HG02623 (cell line): ENCODE results near the gene AUH.
"Not testable (repeated sequence)": the region's sequence is repeated elsewhere in the genome, so short reads cannot be mapped to it uniquely, and the experiment has no call there.

ENCODE experiments used
- ATAC-seq: cut with Tn5 transposase; IDR thresholded peaks from one replicate; pipeline ENCODE4 v1.9.1; 2021; ENCODE audit warnings: moderate library complexity; ENCODE audit not compliant: unreplicated experiment

The AUH gene

DNA sequence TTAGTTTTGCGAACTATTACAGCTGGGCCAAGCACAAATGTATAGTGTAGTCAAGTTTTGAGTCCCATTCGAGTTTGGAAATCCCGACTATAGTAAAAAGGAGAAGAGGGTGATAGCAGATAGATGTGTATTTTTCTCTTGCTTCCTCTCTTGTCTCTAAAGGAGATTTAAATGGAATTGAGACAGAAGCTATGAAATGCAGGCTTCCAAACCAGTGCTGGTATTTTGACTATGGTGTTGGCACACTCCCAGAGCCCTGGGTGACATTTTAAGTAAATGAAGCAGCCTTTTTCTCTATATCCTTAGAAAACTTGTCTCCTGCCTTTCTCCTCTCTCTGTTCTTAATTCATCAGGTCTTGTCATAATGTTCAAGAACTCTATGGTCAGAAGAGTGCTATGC, 17.7 kb upstream of the AUH start:
- ATAC-seq: no peak

DNA sequence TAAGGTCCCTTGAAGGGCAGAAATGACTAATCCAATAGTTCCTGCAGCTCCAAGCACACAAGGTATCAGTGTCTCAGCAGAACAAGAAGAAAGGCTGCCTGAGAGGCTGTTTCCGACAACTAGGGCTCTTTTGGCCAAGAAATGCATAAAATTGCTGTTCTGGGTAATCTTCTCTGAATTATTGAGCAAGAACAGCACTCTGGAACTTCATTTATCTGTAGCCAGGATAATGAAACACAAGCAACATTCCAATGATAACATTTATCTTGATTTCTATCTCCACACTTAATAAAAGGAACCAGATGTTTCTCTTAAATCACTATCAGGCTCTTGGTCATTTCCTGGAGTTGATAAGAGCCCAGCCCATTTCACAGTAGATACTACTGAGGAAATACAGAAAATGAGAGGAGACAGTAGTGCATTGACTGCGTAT, 17.0 kb upstream of the AUH start:
- no peak for ATAC-seq

DNA sequence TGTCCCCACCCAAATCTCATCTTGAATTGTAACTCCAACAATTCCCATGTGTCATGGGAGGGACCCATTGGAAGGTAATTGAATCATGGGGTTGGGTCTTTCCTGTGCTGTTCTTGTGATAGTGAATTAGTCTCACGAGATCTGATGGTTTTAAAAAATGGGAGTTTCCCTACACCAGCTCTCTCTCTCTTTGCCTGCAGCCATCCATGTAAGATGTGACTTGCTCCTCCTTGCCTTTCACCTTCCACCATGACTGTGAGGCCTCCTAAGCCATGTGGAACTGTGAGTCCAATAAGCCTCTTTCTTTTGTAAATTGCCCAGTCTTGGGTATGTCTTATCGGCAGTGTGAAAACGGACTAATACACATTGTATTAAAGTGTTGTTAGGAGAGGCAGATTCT, 16.3 kb upstream of the AUH start:
- ATAC-seq: not testable (repeated sequence)

DNA sequence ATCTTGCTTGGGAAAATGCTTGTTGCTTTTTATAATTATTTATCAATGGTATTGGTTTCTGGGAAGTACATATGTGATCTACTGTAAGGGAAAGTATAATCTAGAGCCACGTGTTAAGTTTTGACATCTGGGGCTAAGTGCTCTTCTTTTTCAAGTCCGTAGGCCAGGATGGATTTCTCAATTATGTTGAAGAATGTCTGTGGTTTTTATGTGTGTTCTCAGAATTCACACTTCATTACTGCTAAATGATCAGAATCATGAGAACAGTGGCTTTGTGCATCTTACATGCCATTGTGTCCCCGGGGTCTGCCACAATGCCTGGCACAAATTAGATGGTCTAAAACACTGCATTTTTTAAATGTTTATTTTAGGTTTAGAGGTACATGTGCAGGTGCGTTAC, 14.5 kb upstream of the AUH start:
- ATAC-seq: no peak

DNA sequence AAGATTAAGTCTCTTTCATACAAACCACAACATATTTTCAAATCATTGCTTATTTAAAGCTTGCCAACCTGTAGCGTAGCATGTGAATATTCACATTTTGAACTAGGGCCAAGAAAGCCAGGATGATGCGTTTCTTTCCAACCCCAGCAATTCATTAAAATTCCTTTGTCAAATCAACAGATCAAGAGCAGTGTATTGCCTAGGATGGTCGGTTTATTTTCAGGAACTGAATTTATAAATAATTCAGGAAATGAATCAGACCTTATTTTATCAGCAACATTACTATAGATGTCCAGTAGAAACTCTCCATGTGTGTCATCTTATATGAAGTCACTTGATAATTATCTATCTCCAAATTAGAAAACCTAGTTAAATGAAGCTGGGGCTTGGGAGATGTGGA, 13.2 kb upstream of the AUH start:
- no peak for ATAC-seq

DNA sequence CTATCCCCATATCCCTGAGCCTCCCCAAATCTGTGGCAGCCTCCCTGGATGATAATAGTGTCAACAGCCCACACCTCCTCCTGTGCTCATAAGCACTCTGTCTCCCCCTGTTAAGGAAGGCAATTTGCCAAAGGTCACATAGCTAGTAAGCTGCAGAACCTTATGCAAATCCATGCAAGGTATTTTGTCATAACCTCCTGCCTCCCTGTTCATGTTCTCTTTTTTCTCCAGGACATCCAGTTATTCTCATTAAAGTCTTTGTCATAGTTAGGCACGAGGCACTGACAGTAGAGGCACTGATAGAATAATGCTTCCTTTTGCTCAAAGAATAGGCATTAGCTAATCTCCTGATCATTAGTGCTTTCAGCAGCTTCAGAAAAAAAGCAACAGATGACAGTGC, 10.2 kb upstream of the AUH start:
- no peak for ATAC-seq

DNA sequence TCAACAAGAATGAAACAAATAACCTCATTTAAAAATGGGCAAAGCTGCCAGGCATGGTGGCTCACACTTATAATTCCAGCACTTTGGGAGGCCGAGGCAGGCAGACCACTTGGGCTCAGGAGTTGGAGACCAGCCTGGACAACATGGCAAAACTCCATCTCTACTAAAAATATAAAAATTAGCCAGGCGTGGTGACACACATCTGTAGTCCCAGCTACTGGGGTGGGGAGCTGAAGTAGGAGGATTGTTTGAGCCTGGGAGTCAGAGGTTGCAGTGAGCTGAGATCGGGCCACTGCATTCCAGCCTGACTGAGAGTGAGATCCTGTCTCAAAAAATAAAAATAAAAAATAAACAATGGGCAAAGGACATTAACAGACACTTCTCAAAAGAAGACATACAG, 8.3 kb upstream of the AUH start:
- ATAC-seq: not testable (repeated sequence)

DNA sequence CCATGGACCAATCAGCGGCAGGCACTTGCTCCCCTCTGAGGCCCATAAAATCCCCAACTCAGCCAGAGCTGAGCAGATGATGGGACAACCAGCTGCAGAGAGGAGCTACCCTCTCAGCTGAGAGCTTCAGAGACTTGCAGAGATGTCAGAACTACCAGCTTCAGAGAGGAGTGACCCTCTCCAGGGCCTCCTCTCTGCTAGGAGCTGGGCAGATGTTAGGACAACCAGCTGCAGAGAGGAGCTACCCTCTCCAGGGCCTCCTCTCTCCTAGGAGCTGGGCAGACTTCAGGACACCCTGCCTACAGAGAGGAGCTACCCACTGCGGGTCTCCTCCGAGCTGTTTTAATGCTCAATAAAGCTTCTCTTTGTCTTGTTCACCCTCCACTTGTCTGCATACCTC, 3.0 kb upstream of the AUH start:
- no peak for ATAC-seq

DNA sequence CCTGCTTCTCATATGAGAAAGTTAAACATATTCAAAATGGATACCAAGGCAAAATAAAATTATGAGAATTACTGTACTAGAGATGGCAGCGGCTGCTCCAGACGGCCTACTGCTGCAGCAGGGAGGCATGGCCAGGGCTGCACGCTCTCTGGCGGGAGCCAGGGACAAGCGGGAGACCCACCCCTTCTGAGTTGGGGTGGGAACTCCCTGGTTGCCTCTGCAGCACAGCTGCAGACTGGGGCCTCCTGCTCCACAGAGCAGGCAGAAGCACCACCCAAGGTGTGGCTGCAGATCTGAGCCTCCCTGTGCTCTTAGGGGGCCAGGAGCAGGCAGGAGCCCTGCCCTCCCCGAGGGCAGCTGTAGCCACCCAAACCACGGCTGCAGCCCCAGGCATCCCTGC, 2.3 kb upstream of the AUH start:
- no peak for ATAC-seq

DNA sequence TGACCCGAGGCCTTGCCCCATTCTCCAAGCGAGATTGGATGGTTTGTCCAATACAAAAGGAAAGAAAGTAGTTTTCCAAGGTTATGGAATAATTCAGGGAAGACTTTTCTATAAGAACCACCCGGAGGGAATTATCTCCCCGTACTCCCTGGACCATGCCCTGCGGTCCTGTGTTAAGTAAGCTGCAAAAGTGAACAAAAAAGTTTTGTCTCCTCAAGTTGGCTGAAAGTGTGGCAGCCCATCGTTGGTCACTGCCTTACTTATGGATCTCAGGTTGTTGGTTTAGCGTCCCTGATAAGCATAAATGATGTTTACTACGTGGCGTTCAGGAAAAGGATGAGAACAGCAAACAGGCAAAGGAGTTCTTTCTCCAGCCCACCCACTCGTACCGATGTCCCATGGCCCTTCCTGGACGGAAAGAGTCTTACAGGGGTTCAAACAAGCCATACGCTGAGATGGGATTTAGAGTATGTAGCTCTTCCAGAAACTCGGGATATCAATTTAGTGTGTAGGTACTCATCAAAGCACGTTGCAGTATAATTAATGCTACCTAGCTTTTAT, 413 bp upstream of the AUH start:
- ATAC-seq: peak; percentile 16

DNA sequence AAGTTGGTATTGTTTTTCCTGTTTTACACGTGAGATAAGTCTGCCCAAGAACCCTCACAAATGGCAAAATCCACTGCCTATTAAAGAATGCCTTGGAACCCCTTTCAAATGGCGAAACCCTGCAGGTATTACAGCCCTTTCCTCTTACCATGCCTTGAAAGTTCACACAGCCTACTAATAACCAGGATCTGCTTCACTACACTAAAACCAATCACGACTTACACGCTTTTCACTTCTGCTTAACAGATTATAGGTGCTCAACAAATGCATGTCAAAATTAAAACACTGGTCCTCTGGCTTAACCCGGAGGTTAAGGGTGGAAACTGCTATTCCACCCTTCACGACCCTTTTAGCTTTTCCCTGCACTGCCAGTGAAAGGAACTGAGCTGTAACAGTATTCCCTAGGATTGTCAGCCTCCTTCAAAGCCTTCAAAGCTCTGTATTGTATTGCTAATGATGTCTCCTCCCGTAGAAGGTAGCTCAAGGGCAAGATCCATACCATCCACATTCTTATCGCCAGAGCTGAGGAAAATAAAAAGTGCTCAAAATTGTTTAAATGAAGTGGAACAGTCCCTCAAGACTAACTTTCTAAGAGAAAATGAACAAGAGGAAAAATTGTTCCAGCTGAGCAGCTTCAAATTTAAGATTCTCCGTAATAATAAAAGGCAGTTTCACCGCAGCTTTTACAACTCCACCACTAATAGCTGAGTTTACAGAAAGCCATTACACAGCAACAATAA, 997 bp downstream of the AUH start:
- ATAC-seq: no peak

DNA sequence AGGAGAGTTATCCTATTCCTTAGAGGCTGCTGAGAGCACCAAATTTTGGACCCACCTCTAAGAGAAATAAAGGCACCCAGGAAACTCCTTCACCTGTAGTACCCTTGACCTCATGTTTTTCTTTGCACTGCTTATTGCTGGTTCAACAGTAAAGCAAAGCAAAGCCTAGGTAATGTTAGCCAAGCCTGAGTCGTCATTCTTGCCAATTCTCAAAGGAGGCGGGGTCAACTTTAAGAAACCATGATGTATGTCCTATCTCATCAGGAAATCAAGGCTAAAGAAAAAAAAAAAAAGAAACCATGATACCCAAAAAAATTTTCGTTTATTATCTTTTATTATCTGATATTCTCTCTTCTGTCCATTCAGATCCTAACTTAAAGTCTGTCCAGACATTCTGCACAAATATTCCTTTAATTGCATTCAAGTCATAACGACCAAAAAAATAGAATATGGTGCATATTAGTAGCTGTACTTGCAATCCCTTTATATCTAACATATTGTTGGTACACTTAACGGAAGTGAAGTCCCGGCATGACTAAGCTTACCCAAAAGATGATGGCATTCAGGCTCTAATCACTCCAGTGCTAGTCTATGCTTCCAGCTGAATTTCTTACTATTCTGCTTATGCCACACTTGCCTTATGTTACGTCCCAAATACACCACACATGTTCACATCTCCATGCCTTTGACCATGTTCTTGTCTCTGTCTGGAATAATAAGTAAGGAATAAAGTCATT, 1.8 kb downstream of the AUH start:
- no peak for ATAC-seq

DNA sequence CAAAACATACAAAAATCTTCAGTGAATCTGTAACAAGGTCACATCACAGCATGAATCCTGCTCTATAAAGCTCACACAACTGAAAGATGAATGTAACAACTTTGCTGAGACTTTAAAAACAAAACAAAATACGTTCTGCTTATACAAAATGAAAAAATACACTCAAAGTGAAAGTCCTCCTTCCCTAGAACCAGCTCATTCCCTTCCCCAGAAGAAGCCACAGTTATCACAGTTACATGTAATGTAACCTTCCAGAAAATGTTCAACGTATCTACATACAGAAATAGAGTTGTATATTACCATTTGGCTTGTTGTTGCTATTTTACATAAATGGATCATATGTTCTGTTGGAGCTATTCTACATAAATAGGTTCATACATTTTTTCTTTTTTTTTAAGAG, 2.6 kb downstream of the AUH start:
- ATAC-seq: no peak

DNA sequence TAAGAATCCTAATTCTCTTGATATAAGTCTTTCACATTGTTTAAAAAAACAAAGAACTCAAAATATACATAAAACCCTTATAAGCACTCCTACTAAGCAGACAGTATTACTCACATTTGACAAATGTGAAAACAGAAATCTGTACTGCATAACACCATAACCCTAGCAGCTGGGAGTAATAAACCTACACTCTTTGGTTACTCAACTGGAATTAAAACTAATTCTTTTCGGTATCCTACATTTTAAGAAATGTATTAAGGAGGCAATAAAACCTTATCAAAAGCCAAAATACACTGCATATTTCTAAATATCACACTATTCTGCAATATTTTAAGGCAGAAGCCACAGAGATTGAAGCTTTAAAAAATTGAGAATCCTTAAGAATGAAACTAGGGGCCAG, 6.8 kb downstream of the AUH start:
- ATAC-seq: no peak

DNA sequence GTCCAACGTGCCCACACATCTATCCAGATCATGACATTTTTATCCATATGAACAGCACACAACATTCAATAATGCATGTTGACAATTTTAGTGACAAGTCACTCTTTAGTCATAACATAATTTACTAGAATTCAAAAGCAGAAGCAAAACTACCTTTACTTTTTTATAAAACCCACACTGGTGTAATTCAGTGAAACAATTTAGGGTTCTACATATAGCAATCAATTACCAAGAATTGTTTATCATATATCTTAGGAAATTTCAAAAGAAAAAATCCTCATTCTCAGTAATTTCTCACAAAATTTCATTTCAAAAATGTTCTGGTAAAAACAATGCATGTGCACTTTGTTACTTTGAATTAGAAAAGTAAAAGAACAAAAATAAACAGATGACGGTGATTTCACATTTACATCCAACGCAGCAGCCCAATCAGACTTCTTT, 12.6 kb downstream of the AUH start:
- ATAC-seq: no peak

DNA sequence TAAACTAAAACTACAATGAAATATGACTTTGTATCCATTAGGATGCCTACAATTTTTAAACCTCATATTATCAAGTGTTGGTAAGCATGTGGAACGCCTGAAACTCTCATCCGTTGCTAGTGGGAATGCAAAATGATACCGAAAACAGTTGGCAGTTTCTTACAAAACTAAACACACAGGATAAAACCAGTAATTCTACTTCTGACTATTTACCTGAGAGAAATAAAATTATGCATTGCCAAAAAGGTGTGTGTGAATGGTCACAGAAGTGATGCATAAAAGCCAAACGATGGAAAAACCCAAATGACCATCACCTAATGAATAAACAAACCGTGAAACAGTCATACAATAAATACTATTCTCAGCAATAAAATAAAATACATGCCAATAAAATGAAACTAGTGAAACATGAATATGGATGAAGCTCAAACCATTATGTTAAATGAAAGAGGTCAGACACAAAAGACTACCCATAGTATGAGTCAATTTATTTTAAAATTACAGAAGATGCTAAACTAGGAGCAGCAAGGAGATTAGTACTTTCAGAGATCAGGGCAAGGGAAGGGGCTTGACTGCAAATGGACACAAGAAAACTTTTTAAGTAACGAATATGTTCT, 13.4 kb downstream of the AUH start:
- ATAC-seq: no peak

DNA sequence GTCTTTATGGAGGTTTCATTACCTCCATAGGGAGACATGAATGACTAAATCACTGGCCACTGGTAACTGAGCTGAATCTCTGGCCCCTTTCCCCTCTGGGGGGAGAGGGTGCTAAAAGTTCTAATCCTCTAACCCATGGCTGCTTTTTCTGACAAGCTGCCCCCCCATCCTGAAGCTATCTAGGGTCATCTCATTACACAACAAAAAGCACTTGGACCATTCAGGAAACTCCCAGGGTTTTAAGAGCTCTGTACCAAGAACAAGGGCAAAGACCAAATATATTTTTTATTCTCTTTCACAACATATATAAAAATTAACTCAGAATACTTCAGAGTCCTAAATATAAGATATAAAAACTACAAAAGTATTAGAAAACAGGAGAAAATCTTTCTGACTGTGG, 14.3 kb downstream of the AUH start:
- no peak for ATAC-seq

DNA sequence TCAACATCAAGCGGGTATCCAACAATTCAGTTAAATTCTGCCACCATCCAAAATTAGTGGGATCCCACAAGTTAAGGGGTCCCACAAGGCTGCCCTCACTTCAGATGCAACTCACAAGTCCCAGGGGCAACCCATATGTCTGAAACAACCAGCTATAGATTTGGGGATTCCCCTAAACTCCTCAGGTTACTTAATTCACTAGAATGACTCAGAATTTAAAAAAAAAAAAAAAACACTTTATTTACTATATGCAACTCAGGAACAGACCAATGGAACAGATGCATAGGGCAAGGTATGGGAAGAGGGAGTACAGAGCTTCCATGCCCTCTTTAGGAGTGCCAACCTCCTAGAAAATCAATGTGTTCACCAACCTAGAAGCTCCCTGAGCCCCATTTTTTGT, 15.1 kb downstream of the AUH start:
- no peak for ATAC-seq

DNA sequence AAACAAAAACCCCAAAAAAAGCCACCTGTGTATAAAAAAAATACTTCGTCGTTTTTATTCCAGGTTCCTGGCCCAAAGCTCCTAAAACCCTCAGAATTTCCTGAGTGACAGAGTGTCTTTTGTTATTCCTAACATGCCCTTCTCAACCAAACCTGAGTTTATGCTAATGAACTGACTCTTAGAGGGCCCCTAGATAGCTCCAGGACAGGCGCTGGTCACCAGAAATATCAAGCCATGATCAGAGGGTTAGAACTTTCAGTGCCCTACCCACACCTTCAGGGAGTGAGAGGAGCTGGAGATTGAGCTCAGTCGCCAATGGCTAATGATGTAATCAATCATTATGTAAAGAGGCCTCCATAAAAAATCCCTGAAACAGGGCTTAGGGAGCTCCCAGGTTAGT, 15.7 kb downstream of the AUH start:
- no peak for ATAC-seq

DNA sequence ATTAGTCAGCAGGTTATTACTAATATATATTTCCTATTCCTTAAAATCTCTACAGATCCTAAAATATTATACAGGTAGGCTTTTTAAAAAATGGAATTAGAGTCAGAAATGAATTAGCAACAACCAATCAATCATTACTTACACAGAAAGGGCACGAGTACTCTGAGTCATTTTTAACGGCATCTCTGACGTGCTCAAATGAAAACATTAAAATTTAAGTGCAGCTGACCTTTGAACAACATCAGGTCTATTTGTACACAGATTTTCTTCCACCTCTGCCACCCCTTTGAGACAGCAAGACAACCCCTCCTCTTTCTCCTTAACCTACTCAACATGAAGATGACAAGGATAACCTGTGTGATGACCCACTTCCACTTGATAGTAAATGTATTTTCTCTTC, 19.1 kb downstream of the AUH start:
- no peak for ATAC-seq

DNA sequence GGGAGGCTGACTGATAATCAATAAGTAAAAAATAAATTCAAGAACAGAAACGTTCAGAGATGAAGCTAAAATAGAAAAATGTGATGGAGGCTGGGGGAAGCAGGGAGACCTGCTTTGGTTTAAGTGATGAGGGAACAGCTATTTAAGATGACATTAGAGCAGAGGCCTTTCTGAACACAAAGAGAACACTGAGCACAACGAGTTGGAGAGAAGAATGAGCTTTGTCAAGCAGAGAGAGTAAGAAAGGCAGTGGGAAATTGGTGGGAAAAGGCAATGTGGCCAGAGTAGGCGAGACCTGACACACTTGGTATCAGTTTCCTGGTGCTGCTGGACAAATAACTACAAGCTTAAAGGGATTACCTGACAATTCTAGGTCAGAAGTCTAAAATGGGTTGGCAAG, 20.0 kb downstream of the AUH start:
- ATAC-seq: no peak

DNA sequence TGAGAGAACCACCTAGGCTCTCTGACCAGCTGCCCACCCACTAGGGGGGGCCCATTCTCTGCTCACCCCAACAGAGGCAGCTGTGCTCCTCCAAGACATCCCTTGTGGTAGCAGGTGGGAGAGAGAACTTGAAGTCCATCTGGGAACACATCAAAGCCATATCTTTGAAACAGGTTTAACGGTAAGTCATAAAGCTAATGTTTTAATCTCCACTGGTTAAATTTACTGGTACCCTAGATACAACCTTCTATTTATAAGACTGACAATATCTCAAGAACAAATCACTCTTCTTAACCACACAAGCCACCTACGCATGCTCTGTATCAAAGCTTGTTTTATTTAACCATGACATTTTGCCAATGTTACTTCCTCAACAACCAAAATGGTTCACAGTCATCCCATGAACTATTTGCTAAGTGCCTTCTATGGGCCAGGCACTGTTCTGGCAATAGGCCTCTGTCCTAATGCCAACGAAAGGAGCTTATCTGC, 20.4 kb downstream of the AUH start:
- ATAC-seq: no peak
